ENCODE measurements around the gene KRT6A. TPM values are rescaled to one million over a fixed set of nuclear protein-coding genes. Genes with fewer than 3 reads are reported as not detected.
"Not testable (repeated sequence)": the region's sequence is repeated elsewhere in the genome, so short reads cannot be mapped to it uniquely, and the experiment has no call there.

KRT6A gene
- total RNA-seq, 1 experiment from 2014 or later = not detected

- Histone ChIP-seq H3K27me3 (ENCODE audit: control insufficient read depth, insufficient read depth, low read length) (no peaks in the 10 kb centered on the region), H3K4me3 (ENCODE audit: insufficient read depth, low read depth, low read length) (no peak overlapping the region), H3K36me3 (replicated peaks; ENCODE audit: control insufficient read depth, insufficient read depth, low read length) (no peaks in the 10 kb centered on the region)
- no peak for DNase-seq
These were observed 6.9 kb upstream of the KRT6A start for GRCh38 chr12:52499806-52500560.

- Histone ChIP-seq H3K4me3 (ENCODE audit: insufficient read depth, low read depth, low read length) (no peak overlapping the region), H3K27me3 (ENCODE audit: control insufficient read depth, insufficient read depth, low read length) (no peaks in the 10 kb centered on the region), H3K36me3 (replicated peaks; ENCODE audit: control insufficient read depth, insufficient read depth, low read length) (no peaks in the 10 kb centered on the region)
- no peak for DNase-seq
These were observed 5.9 kb upstream of the KRT6A start for GRCh38 chr12:52498946-52499345.

- H3K4me3 ChIP-seq (ENCODE audit: insufficient read depth, low read depth, low read length) = no peak overlapping the region
- DNase-seq = no peak
These were observed 4.9 kb upstream of the KRT6A start for GRCh38 chr12:52497975-52498374.

GRCh38 chr12:52496590-52497071 lies 3.6 kb upstream of the KRT6A start:
- Histone ChIP-seq H3K4me3 (ENCODE audit: insufficient read depth, low read depth, low read length) (no peak overlapping the region), H3K27me3 (ENCODE audit: control insufficient read depth, insufficient read depth, low read length) (no peaks in the 10 kb centered on the region), H3K36me3 (replicated peaks; ENCODE audit: control insufficient read depth, insufficient read depth, low read length) (no peaks in the 10 kb centered on the region)
- peak; percentile 56 for DNase-seq

More at GRCh38 chr12:52497975-52498374, 4.9 kb upstream of the KRT6A start:
- H3K27me3 ChIP-seq (ENCODE audit: control insufficient read depth, insufficient read depth, low read length) = no peaks in the 10 kb centered on the region
- H3K36me3 ChIP-seq (replicated peaks; ENCODE audit: control insufficient read depth, insufficient read depth, low read length) = no peaks in the 10 kb centered on the region

- Histone ChIP-seq H3K27me3 (ENCODE audit: control insufficient read depth, insufficient read depth, low read length) (no peaks in the 10 kb centered on the region), H3K4me3 (ENCODE audit: insufficient read depth, low read depth, low read length) (no peak overlapping the region), H3K36me3 (replicated peaks; ENCODE audit: control insufficient read depth, insufficient read depth, low read length) (no peaks in the 10 kb centered on the region)
- peak; percentile 12 for DNase-seq
These were observed 3.0 kb upstream of the KRT6A start for GRCh38 chr12:52496054-52496453.

- H3K27me3 ChIP-seq (ENCODE audit: control insufficient read depth, insufficient read depth, low read length) = no peaks in the 10 kb centered on the region
- H3K36me3 ChIP-seq (replicated peaks; ENCODE audit: control insufficient read depth, insufficient read depth, low read length) = no peaks in the 10 kb centered on the region
- peak; percentile 61 for DNase-seq
- no peak overlapping the region for H3K4me3 ChIP-seq (ENCODE audit: insufficient read depth, low read depth, low read length)
These were observed 2.3 kb upstream of the KRT6A start for GRCh38 chr12:52495389-52495788.

- no peak overlapping the region for H3K4me3 ChIP-seq (ENCODE audit: insufficient read depth, low read depth, low read length)
- H3K36me3 ChIP-seq (replicated peaks; ENCODE audit: control insufficient read depth, insufficient read depth, low read length) = no peaks in the 10 kb centered on the region
- no peaks in the 10 kb centered on the region for H3K27me3 ChIP-seq (ENCODE audit: control insufficient read depth, insufficient read depth, low read length)
- DNase-seq = no peak
These were observed 1.5 kb upstream of the KRT6A start for GRCh38 chr12:52494518-52494917.

- no peaks in the 10 kb centered on the region for H3K36me3 ChIP-seq (replicated peaks; ENCODE audit: control insufficient read depth, insufficient read depth, low read length)
- H3K27me3 ChIP-seq (ENCODE audit: control insufficient read depth, insufficient read depth, low read length) = no peaks in the 10 kb centered on the region
- DNase-seq = no peak
- no peak overlapping the region for H3K4me3 ChIP-seq (ENCODE audit: insufficient read depth, low read depth, low read length)
These were observed 1.0 kb upstream of the KRT6A start for GRCh38 chr12:52494100-52494499.

GRCh38 chr12:52492405-52492804 lies 652 bp downstream of the KRT6A start:
- DNase-seq; H3K27me3 ChIP-seq (ENCODE audit: control insufficient read depth, insufficient read depth, low read length): not testable (repeated sequence)

GRCh38 chr12:52491495-52491894 lies 1.6 kb downstream of the KRT6A start:
- H3K27me3 ChIP-seq (ENCODE audit: control insufficient read depth, insufficient read depth, low read length); H3K4me3 ChIP-seq (ENCODE audit: insufficient read depth, low read depth, low read length); DNase-seq; H3K36me3 ChIP-seq (replicated peaks; ENCODE audit: control insufficient read depth, insufficient read depth, low read length): not testable (repeated sequence)

More at GRCh38 chr12:52492405-52492804, 652 bp downstream of the KRT6A start:
- H3K36me3 ChIP-seq (replicated peaks; ENCODE audit: control insufficient read depth, insufficient read depth, low read length); H3K4me3 ChIP-seq (ENCODE audit: insufficient read depth, low read depth, low read length): not testable (repeated sequence)

- H3K27me3 ChIP-seq (ENCODE audit: control insufficient read depth, insufficient read depth, low read length) = no peaks in the 10 kb centered on the region
- no peaks in the 10 kb centered on the region for H3K36me3 ChIP-seq (replicated peaks; ENCODE audit: control insufficient read depth, insufficient read depth, low read length)
- DNase-seq = no peak
- H3K4me3 ChIP-seq (ENCODE audit: insufficient read depth, low read depth, low read length) = no peak overlapping the region
These were observed 4.3 kb downstream of the KRT6A start for GRCh38 chr12:52488736-52489135.

- not testable (repeated sequence) for H3K36me3 ChIP-seq (replicated peaks; ENCODE audit: control insufficient read depth, insufficient read depth, low read length); H3K27me3 ChIP-seq (ENCODE audit: control insufficient read depth, insufficient read depth, low read length); DNase-seq; H3K4me3 ChIP-seq (ENCODE audit: insufficient read depth, low read depth, low read length)
These were observed 5.2 kb downstream of the KRT6A start for GRCh38 chr12:52487744-52488443.

GRCh38 chr12:52487211-52487610 lies 5.8 kb downstream of the KRT6A start:
- no peaks in the 10 kb centered on the region for H3K36me3 ChIP-seq (replicated peaks; ENCODE audit: control insufficient read depth, insufficient read depth, low read length)
- no peak overlapping the region for H3K4me3 ChIP-seq (ENCODE audit: insufficient read depth, low read depth, low read length)
- H3K27me3 ChIP-seq (ENCODE audit: control insufficient read depth, insufficient read depth, low read length) = no peaks in the 10 kb centered on the region
- no peak for DNase-seq

GRCh38 chr12:52486166-52487105 lies 6.6 kb downstream of the KRT6A start:
- DNase-seq = no peak
- Histone ChIP-seq H3K27me3 (ENCODE audit: control insufficient read depth, insufficient read depth, low read length) (no peaks in the 10 kb centered on the region), H3K4me3 (ENCODE audit: insufficient read depth, low read depth, low read length) (no peak overlapping the region), H3K36me3 (replicated peaks; ENCODE audit: control insufficient read depth, insufficient read depth, low read length) (no peaks in the 10 kb centered on the region)

Data from H7 (cell line).